ENCODE data around the gene ANK3.

- TF ChIP-seq CTCF (IDR thresholded peaks at IDR 0.05) (no peak), POLR2A (IDR thresholded peaks at IDR 0.05) (no peak)
These were observed 44.0 kb upstream of the ANK3 start for GRCh38 chr10:60433684-60434083.
